Activated CD8-positive, alpha-beta T cell treated with anti-CD3 and anti-CD28 coated beads for 36 hours (primary cell): Measurements from ENCODE around the gene RPH3AL. TPM values are rescaled to one million over a fixed set of nuclear protein-coding genes. Genes with fewer than 3 reads are reported as not detected.

Experiments used
- ATAC-seq: fragments of 200-7000 bp; cut with Tn5 transposase; one replicate; pipeline ENCODE4 v1.10.0; 2021; ENCODE audit warnings: mild to moderate bottlenecking, moderate library complexity
- CTCF ChIA-PET: fragments of 350-600 bp; sonication (Branson Sonifier 250); formaldehyde crosslinking; loops from one replicate; lab custom pipeline; 2021; ENCODE audit warnings: antibody characterized with exemption; lab: Charles Lee
- POLR2A ChIA-PET: fragments of 350-600 bp; sonication (Branson Sonifier 250); formaldehyde crosslinking; loops from one replicate; lab custom pipeline; 2021; ENCODE audit warnings: antibody characterized with exemption; lab: Charles Lee
- DNase-seq: peaks from one replicate; pipeline ENCODE4 v3.0.0-alpha.2; 2020
- H3K27ac Mint-ChIP-seq: one replicate; pipeline ENCODE4 v1.8.0; 2021; ENCODE audit warnings: mild to moderate bottlenecking, mixed read lengths
- H3K27me3 Mint-ChIP-seq: one replicate; pipeline ENCODE4 v1.8.0; 2021; ENCODE audit warnings: mixed read lengths
- H3K36me3 Mint-ChIP-seq: one replicate; pipeline ENCODE4 v1.8.0; 2021; ENCODE audit warnings: low read depth, mixed read lengths
- H3K4me1 Mint-ChIP-seq: one replicate; pipeline ENCODE4 v1.8.0; 2021; ENCODE audit warnings: low read depth, mixed read lengths
- H3K4me3 Mint-ChIP-seq: one replicate; pipeline ENCODE4 v1.8.0; 2021; ENCODE audit warnings: mild to moderate bottlenecking, moderate library complexity, mixed read lengths
- H3K9me3 Mint-ChIP-seq: one replicate; pipeline ENCODE4 v1.8.0; 2021; ENCODE audit warnings: mixed read lengths
- intact Hi-C: fragments of 100-400 bp; cut with micrococcal nuclease; formaldehyde crosslinking; loops from one replicate; pipeline ENCODE4 v1.10.0; 2022
- total RNA-seq, 2 experiments: library from RNA; stranded (reverse); gene quantifications; one replicate each; pipeline ENCODE4 v1.2.3, GENCODE V29; 2021
- TF ChIP-seq, protein P1 (sequence below): fragments of 200-600 bp; IDR thresholded peaks from one replicate; pipeline ENCODE4 v1.8.0; 2022; ENCODE audit warnings: antibody characterized with exemption, mild to moderate bottlenecking

RPH3AL gene
- total RNA-seq, 2 experiments from 2014 or later, result 0.72 to 1.1 TPM

DNA sequence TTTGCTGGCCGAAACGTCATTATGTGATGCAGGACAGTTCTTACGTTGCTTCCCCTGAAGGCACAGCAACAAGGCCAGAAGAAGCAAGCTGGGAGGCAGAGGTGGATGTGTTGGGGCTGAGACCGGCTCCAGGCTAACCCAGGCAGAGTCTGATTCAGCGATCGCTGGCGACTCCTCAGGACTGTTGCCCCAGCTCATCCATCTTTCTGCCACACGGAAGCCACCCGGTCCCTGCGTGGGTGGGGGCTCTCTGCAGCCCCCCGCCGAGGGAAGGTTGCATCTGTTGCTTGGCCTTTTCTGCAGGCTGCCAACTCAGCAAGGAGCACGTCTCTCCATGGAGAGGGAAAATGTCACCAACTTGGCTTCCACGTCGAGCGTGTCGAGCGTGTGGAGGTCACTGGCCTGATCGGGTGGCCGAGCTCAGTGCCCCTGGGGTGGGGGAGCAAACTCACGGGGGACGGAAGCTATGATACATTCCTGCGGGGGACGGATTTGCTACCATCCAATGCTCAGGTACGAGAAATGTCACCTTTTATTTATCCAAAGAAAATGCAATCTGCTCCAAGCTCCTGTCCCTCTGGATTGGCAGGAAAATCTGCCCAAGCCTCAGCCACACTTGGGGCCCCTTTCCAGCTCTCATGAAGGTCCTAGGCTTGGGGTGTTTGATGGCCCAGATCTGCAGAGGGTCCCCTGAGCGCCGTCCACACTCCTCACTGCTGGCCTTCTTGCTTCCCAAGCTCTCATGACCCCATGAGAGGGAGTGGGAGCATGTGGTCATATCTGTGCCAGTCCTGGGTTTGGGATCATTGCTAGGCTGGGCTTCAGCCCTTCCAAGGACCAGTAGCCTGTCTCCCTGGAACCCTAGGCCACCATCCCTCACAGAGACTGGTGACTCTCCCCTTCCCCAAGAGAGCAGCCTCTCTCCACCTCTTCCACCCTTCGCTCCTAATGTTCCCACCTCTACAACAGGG is 69.4 kb downstream of the RPH3AL start:
- H3K27ac Mint-ChIP-seq, result no peak overlapping the region
- TF ChIP-seq, protein P1, sequence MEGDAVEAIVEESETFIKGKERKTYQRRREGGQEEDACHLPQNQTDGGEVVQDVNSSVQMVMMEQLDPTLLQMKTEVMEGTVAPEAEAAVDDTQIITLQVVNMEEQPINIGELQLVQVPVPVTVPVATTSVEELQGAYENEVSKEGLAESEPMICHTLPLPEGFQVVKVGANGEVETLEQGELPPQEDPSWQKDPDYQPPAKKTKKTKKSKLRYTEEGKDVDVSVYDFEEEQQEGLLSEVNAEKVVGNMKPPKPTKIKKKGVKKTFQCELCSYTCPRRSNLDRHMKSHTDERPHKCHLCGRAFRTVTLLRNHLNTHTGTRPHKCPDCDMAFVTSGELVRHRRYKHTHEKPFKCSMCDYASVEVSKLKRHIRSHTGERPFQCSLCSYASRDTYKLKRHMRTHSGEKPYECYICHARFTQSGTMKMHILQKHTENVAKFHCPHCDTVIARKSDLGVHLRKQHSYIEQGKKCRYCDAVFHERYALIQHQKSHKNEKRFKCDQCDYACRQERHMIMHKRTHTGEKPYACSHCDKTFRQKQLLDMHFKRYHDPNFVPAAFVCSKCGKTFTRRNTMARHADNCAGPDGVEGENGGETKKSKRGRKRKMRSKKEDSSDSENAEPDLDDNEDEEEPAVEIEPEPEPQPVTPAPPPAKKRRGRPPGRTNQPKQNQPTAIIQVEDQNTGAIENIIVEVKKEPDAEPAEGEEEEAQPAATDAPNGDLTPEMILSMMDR, result no peak
- ChIA-PET POLR2A (no interaction called here), CTCF (no interaction called here)
- no peaks in the 10 kb centered on the region for H3K4me1 Mint-ChIP-seq
- no peaks in the 10 kb centered on the region for H3K27me3 Mint-ChIP-seq
- ATAC-seq (no peak), DNase-seq (no peak)
- intact Hi-C loops, result no loop called here
- no peaks in the 10 kb centered on the region for H3K36me3 Mint-ChIP-seq
- no peak overlapping the region for H3K4me3 Mint-ChIP-seq
- no peaks in the 10 kb centered on the region for H3K9me3 Mint-ChIP-seq

DNA sequence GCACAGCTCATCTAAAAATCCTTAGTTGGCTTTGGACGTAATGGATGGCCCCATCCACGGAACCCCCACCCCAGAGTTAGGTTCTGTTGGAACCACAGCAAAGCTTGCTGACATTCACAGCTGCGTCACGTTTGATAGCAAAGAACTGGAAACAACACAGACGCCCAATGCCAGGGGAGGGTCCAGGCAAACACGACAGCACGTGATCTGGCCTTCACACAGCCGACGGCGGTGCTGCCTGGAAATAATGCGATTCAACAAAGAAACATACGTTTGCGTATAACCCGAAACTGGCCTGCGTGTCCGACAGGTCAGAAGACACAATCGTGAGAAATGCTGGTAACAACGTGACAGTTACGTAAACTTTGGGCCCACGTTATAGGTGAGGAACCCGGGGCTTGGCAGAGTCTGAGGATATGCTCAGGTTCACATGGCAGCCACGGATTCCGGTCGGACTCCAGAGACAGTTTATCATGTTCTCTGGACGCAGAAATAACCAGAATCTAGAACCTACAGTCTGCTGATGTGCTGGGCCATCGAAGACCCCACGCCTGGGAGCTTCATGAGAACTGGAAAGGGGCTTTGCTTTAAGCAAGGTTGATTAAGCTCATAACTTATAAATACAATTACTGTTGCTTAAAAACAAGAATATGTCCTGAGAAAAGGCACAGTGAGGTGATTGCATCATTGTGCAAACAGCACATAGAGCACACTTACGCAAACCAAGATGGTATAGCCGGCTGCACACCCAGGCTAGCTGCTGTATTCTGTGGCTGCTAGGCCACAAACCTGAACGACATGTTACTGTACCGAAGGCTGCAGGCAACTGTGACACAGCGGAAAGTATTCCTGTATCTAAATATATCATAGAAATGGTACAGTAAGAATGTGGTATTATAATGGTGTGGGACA is 70.4 kb downstream of the RPH3AL start:
- Mint-ChIP-seq H3K4me1 (no peaks in the 10 kb centered on the region), H3K27me3 (no peaks in the 10 kb centered on the region), H3K4me3 (no peak overlapping the region), H3K9me3 (no peaks in the 10 kb centered on the region), H3K27ac (no peak overlapping the region), H3K36me3 (no peaks in the 10 kb centered on the region)
- intact Hi-C loops, result no loop called here
- DNase-seq (no peak), ATAC-seq (no peak)
- ChIA-PET CTCF (no interaction called here), POLR2A (interaction anchor here (1.1 kb wide), 1 partner anchor 12 kb away, joined by 5 read pairs; no protein-coding TSS in a partner anchor)
- TF ChIP-seq, protein P1, result no peak

DNA sequence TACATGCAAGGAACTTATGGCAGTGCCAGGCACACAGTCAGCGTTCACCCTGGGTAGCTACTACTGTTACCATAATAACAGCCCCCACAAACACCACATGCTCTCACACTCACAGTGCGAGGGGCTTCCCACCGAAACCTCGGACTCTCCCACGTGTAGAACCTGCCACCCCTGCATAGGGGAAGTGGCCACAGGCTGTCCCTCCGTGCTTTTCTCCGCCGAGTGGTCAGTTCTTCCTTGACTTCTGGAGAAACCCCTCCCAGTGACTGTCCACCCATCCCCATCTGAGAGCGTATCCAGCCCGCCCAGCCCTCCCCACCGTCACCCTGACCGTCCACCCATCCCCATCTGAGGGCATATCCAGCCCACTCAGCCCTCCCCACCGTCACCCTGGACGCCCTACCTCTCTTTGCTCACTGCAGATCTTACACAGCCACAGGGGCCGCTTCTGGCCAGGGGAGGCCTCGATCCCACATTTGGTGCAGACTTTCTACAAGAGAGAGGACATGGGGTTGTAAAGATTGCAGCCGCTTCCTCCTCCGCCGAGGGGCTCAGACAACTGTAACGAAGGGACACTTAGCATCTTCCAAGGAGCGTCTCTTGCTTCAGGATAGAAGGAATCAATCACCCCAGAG is 71.1 kb downstream of the RPH3AL start:
- Mint-ChIP-seq H3K36me3 (no peaks in the 10 kb centered on the region), H3K27ac (no peak overlapping the region), H3K9me3 (no peaks in the 10 kb centered on the region), H3K4me3 (no peak overlapping the region), H3K4me1 (no peaks in the 10 kb centered on the region), H3K27me3 (no peaks in the 10 kb centered on the region)
- CTCF ChIA-PET, result no interaction called here
- TF ChIP-seq, protein P1, result no peak
- POLR2A ChIA-PET, result interaction anchor here (1.1 kb wide), 1 partner anchor 13 kb away, joined by 5 read pairs; no protein-coding TSS in a partner anchor
- intact Hi-C loops, result no loop called here
- ATAC-seq (no peak), DNase-seq (no peak)

- no peak for DNase-seq
- Mint-ChIP-seq H3K27me3 (no peaks in the 10 kb centered on the region), H3K9me3 (no peaks in the 10 kb centered on the region), H3K36me3 (no peaks in the 10 kb centered on the region), H3K4me1 (no peaks in the 10 kb centered on the region), H3K27ac (no peak overlapping the region), H3K4me3 (no peak overlapping the region)
- ChIA-PET CTCF (no interaction called here), POLR2A (no interaction called here)
- intact Hi-C loops, result no loop called here
- TF ChIP-seq, protein P1, result no peak
- no peak for ATAC-seq
Observed at GRCh38 chr17:280901-281300, 71.7 kb downstream of the RPH3AL start.
